Measurements from ENCODE around the gene NEB. TPM values are rescaled to one million over a fixed set of nuclear protein-coding genes. Genes with fewer than 3 reads are reported as not detected.

The NEB gene
- total RNA-seq, 2 donors from 2014 or later: 61.1 to 136 TPM

- peaks cover 49% of the 10 kb centered on the region for H3K36me3 ChIP-seq
- H3K27ac ChIP-seq: no peak overlapping the region
Measured at GRCh38 chr2:151478011-151478410, 256.3 kb downstream of the NEB start.

DNA sequence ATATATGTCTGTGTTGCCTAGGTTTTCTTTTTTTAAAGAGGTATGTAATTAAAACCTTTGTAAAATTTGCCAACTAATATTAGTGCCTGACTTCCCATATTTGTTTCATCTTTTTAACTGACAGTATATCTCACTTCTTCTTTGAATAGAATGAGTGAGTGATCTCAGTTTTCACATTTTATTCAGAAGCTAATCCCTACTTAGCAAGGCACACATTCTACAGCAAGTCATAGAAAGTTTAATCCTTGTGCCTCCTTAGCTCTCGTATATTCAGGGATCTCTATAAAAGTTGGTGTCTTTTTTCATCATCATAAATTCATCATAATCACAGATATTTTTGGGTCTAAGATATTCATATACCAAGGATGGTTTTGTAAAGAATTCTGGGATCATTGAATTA lies 258.0 kb downstream of the NEB start:
- no peaks in the 10 kb centered on the region for H3K27me3 ChIP-seq
- no peak overlapping the region for H3K27ac ChIP-seq
- H3K36me3 ChIP-seq: peaks cover 45% of the 10 kb centered on the region
- no peak for DNase-seq (ENCODE audit: low spot score)
- no peaks in the 10 kb centered on the region for H3K9me3 ChIP-seq
- no peak overlapping the region for H3K4me3 ChIP-seq
- TF ChIP-seq, protein P1, sequence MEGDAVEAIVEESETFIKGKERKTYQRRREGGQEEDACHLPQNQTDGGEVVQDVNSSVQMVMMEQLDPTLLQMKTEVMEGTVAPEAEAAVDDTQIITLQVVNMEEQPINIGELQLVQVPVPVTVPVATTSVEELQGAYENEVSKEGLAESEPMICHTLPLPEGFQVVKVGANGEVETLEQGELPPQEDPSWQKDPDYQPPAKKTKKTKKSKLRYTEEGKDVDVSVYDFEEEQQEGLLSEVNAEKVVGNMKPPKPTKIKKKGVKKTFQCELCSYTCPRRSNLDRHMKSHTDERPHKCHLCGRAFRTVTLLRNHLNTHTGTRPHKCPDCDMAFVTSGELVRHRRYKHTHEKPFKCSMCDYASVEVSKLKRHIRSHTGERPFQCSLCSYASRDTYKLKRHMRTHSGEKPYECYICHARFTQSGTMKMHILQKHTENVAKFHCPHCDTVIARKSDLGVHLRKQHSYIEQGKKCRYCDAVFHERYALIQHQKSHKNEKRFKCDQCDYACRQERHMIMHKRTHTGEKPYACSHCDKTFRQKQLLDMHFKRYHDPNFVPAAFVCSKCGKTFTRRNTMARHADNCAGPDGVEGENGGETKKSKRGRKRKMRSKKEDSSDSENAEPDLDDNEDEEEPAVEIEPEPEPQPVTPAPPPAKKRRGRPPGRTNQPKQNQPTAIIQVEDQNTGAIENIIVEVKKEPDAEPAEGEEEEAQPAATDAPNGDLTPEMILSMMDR (IDR thresholded peaks at IDR 0.05): no peak
- no peaks in the 10 kb centered on the region for H3K4me1 ChIP-seq

More at GRCh38 chr2:151478011-151478410, 256.3 kb downstream of the NEB start:
- no peak for DNase-seq (ENCODE audit: low spot score)
- Histone ChIP-seq H3K9me3 (no peaks in the 10 kb centered on the region), H3K4me3 (no peak overlapping the region), H3K4me1 (no peaks in the 10 kb centered on the region), H3K27me3 (no peaks in the 10 kb centered on the region)
- TF ChIP-seq, protein P1 (IDR thresholded peaks at IDR 0.05): no peak

DNA sequence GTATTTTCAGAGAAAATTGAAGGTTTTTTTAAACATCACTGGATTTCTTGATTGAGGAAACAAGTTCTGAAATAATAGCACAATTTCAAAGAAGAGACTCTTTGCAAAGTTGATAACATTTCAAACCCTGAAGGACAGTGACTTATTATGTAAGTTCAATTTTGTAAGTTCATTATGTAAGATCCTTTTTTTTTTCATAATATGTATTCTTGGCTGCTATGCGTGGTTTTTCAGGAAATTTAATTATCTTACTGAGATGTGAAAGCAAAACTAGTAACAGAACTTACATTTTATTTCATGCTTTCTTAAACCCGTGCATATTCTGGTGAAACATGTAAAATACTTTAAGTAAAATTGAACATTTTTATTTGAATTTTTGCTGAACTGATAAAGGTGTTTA lies 259.2 kb downstream of the NEB start:
- Histone ChIP-seq H3K27me3 (no peaks in the 10 kb centered on the region), H3K4me1 (no peaks in the 10 kb centered on the region), H3K9me3 (no peaks in the 10 kb centered on the region), H3K27ac (no peak overlapping the region), H3K4me3 (no peak overlapping the region), H3K36me3 (peaks cover 52% of the 10 kb centered on the region)
- DNase-seq (ENCODE audit: low spot score): no peak
- TF ChIP-seq, protein P1 (IDR thresholded peaks at IDR 0.05): no peak

DNA sequence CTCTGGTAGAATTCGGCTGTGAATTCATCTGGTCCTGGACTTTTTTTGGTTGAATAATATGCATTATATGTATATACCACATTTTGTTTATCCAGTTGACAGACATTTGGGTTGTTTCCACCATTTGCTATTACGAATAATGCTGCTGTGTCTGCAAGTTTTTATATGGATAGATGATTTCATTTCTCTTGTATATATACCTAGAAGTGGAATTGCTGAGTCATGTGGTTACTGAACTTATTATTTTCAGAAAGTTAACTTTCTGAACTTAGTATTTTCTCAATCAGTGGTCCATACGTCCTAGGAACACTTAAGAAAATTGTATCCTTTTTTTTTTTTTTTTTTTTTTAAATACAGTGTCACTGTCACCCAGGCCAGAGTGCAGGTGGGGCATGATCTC lies 261.3 kb downstream of the NEB start:
- Histone ChIP-seq H3K4me3 (no peak overlapping the region), H3K36me3 (peaks cover 71% of the 10 kb centered on the region), H3K27ac (no peak overlapping the region), H3K9me3 (no peaks in the 10 kb centered on the region), H3K4me1 (no peaks in the 10 kb centered on the region), H3K27me3 (no peaks in the 10 kb centered on the region)
- TF ChIP-seq, protein P1 (IDR thresholded peaks at IDR 0.05): no peak
- no peak for DNase-seq (ENCODE audit: low spot score)

DNA sequence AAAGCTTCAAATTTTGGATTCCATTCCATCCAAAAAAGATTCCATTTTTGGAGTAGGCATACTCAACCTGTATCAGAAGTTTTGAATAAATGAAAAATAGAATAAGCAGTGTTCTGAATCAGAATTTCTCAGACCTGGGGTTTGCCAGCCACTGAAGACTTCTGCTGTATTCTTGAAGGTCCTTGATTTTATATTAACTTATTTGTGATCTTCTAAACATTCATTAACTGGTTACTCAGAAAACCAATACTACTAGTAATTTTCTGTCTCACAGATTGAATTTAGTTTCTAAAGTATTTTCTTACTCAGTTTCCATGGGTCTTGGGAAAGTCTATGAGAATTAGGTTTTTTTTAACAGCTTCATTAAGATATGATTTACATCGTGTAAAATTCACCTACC lies 263.7 kb downstream of the NEB start:
- peaks cover 72% of the 10 kb centered on the region for H3K36me3 ChIP-seq
- no peak for DNase-seq (ENCODE audit: low spot score)

DNA sequence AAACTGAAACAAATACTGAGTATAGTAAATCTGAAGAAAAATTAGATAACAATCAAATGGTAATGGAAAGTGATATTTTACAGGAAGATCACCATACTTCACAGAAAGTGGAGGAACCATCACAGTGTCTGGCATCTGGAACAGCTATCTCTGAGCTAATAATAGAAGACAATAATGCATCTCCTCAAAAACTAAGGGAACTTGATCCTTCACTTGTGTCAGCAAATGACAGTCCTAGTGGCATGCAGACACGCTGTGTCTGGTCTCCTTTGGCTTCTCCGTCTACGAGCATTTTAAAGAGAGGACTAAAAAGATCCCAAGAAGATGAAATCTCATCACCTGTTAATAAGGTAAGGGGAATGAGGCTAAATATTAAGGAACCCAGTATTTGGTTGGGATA lies 268.5 kb downstream of the NEB start:
- Histone ChIP-seq H3K4me1 (no peaks in the 10 kb centered on the region), H3K4me3 (no peak overlapping the region), H3K27me3 (no peaks in the 10 kb centered on the region), H3K27ac (no peak overlapping the region), H3K9me3 (no peaks in the 10 kb centered on the region), H3K36me3 (peaks cover 80% of the 10 kb centered on the region)
- TF ChIP-seq, protein P1 (IDR thresholded peaks at IDR 0.05): no peak
- DNase-seq (ENCODE audit: low spot score): no peak

More for the DNA sequence above, 263.7 kb downstream of the NEB start:
- Histone ChIP-seq H3K27me3 (no peaks in the 10 kb centered on the region), H3K9me3 (no peaks in the 10 kb centered on the region), H3K4me1 (no peaks in the 10 kb centered on the region), H3K27ac (no peak overlapping the region), H3K4me3 (no peak overlapping the region)
- TF ChIP-seq, protein P1 (IDR thresholded peaks at IDR 0.05): no peak

All from right atrium auricular region (tissue), 2 donors.